ENCODE results near the gene SNTG2.

The SNTG2 gene

DNA sequence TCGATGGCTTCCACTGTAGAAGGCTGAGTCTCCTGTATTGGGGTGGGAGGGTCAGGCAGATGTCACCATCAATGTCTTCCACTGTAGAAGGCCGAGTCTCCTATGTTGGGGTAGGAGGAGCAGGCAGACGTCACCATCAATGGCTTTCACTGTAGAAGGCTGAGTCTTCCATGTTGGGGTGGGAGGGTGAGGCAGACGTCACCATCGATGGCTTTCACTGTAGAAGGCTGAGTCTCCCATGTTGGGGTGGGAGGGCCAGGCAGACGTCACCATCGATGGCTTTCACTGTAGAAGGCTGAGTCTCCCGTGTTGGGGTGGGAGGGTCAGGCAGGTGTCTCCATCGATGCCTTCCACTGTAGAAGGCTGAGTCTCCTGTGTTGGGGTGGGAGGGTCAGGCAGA is 345.1 kb downstream of the SNTG2 start:
- DNase-seq = no peak

DNA sequence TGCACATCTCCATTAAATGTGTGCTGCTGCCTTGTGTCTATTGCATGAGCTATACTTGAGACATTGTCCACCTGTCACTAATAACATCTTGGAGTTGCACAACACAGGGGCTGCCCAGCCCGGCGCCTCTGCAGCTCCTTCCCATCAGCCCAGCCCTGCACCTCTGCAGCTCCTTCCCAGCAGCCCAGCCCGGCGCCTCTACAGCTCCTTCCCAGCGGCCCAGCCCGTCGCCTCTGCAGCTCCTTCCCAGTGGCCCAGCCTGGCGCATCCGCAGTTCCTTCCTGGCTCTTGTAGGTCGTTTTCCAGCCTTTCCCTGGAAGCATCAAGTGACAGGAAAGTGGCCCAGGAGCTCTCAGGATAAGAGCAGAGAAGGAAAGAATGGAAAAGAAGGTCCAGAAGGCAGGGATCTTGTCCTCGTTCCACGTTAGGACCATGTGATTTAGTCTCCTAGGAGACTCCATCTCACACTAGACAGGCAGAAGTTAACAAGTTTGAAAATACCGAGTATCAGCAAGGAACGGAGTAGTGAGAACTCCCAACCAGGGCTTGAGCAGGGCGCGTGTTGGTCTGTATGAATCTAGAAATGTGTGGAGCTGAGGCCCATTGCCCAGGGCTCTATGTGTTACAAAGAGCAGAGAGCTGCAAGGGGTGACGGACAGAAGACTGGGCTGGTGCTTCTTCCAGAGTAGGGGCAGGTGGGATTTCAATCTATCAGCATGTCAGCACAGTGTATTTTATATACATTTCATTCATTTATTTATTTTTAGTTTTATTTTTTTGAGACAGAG is 346.9 kb downstream of the SNTG2 start:
- DNase-seq = no peak

- DNase-seq = no peak
Observed at GRCh38 chr2:1299043-1299442, 348.4 kb downstream of the SNTG2 start.

GRCh38 chr2:1300284-1300683 is 349.6 kb downstream of the SNTG2 start:
- no peak for DNase-seq

GRCh38 chr2:1301056-1301455 is 350.4 kb downstream of the SNTG2 start:
- DNase-seq = no peak

DNA sequence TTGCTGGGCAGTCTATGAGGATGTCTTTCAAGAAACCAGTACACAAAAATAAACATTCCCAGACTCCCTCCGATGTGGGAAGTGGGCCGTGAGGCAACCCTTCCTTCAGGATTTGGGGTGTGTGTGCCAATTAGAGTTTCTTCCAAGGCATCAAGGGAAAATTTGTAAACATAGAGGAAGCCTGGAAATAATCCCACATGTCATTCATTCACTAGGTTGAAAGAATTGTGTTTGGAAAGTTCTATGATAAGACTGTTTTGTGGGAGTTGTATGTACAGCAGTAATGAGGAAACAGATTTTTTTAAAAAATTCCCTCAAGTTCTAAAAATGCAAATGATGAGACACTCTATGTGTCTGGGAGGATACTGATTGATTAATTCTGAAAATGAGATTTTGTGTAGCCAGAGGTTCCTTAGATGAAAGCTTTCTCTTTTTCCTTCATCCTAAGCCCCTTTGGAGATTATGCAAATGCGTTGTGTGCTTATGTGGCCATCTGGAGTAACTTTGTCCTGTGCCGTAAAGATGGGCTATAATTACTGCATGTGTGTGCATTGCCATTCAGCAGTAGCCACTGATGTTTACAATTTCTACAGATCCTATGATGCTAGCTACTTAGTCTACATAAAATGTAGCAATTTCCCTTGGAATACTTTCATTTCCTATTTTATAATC is 354.8 kb downstream of the SNTG2 start:
- no peak for DNase-seq

GRCh38 chr2:1306014-1306686 is 355.5 kb downstream of the SNTG2 start:
- DNase-seq = no peak

- no peak for DNase-seq
Observed at GRCh38 chr2:1306687-1307516, 356.3 kb downstream of the SNTG2 start.

DNA sequence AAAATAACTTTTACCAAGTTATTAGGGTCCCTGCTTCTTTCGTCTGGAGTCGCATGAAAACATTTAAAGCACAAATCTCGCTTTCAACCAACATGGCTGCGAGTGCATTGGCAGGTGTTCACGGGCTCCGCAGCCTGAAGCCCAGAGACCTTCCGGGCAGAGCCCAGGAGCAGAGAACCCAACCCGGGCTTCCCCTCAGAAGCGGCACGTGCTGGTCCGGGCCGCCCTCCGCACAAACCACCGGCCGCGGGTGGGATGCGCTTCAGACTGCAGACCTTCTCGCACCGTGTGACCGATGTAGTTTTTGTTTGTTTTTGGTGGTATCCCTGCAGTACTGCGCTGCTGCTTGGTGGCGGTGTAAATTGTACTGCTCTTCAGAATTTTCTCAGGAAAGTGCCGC is 357.0 kb downstream of the SNTG2 start:
- DNase-seq = no peak

DNA sequence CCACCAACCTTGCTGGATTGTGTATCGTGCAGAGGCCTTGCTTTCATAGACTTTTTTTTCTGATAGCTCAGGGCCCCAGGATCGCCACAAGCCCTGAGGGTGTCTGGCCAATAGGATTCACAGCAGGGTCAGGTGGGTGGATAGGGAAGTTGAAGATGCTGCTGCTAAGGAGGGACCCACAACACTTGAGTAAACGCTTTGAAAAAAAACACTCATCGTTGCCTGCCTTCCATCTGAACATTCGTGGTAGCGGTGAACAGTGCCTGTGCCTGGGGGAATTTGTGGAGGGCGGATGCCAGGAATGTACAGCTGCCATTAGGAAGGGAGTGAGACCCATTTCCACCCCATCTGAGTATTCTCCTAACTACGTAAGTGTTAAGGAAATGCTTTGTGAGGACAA is 358.0 kb downstream of the SNTG2 start:
- no peak for DNase-seq

DNA sequence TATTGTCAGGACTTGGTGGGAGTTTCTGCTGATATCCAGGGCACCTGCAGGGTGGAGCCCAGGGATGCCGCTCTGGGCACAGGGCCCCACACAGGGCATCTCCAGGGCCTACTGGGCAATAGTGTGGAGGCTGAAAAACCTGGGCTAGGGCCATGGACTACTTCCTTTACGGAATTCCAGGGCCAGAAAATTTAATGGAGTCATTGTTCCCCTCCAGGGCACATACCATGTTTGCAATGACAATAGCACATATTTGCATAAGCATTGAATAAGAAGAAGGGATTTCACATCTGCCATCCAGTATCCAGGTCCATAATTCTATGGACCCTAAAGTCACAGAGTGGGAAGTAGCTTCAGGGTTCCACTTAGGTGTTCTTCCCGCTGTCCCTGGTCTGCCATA is 358.9 kb downstream of the SNTG2 start:
- no peak for DNase-seq

GRCh38 chr2:1310202-1310601 is 359.6 kb downstream of the SNTG2 start:
- DNase-seq = no peak

GRCh38 chr2:1310866-1311265 is 360.2 kb downstream of the SNTG2 start:
- no peak for DNase-seq

GRCh38 chr2:1313240-1313924 is 362.7 kb downstream of the SNTG2 start:
- no peak for DNase-seq

DNA sequence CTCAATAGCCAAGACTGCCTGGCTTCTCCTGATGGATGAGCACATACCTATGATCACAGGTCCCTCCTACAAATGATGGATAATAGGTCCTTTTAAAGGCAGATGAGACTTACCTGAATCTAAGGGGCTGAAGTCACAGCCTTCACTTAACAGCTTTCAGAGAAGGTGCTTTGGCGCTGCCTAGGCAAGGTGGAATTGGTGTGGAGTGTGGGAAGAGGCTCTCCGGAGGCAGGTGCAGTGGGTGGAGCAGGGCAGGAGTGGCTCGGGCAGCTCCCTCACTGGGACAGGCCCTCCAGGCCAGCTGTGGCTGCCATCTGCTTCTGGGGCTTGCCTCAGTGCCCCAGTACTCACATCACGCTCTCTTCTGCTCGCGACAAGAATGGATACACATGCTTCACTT is 363.6 kb downstream of the SNTG2 start:
- no peak for DNase-seq

DNA sequence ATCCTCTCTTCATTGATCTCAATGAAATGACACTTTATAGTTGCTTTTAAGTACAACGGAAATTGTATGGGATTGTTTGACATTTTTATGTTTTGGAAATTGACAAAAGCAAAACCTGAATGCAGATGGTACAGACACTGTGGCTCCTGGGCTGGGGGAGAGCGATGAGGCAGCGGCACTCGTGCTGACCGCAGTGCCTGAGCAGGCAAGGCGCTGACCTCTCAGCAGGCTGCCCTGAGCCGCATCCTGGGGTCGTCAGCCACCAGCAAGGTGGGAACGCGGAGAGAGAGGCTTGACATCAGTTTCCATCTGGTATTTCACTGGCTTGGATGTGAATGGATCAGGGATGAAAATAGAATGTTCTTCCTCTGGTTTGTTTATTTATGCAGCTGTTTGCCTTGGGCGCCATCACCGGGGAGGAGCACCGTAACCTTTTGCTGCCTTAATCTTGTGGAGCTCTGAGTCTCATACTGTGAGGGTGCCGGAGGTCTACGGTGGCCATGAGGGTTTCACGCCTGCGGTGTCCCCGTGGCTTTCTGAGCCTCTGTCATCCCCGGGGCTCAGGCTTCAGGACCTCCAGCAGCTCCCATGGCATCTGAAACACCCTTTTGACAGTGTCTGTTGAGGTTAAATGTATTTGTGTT is 367.8 kb downstream of the SNTG2 start:
- DNase-seq = no peak

DNA sequence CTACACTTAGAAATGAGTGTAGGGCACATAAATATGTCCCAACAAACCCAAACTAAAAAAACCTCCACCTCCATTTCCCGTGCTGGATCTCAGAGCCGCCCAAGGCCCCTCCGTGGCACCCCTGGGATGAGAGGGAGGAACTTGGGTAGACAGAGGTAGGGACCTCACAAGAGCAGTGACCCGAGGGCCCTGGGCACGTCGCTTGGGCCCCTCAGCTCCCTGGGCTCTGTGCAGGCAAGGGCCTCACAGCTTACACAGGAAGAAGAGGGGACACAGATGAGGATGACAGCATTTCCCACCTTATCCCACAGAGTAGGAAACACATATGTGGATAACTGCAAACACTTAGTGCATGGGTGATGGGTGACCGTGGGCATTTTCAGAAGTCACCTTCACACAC is 368.7 kb downstream of the SNTG2 start:
- no peak for DNase-seq

- DNase-seq = no peak
Observed at GRCh38 chr2:1321321-1321720, 370.7 kb downstream of the SNTG2 start.

DNA sequence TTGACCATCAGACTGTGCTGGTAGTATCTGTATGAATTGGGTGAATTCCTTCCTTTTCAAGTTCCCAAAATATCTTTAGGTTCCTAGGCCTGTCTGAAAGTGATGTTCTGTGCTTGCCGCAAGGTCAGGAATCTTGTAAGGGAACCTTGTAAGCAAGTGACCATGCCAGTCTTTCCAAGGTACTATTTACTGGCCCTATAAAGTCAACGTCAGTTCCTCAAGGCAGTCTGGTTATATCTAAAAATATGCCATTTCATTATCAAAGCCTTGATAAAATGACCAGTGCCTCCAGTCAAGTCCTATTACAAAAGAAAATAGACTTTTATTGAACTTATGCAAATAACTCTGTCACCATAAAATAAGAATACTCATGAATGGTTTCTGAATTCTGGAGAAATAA is 374.2 kb downstream of the SNTG2 start:
- DNase-seq = no peak

- DNase-seq = no peak
Observed at GRCh38 chr2:1328684-1329083, 378.0 kb downstream of the SNTG2 start.

GRCh38 chr2:1339388-1340140 is 388.9 kb downstream of the SNTG2 start:
- DNase-seq = no peak
